ENCODE data around the gene CARS2.

The CARS2 gene

GRCh38 chr13:110651726-110652230 is 54.1 kb downstream of the CARS2 start:
- no peak for DNase-seq (ENCODE audit: low read depth)

- DNase-seq (ENCODE audit: low read depth) = no peak
Measured at GRCh38 chr13:110651271-110651670, 54.6 kb downstream of the CARS2 start.

GRCh38 chr13:110650436-110650835 is 55.5 kb downstream of the CARS2 start:
- DNase-seq (ENCODE audit: low read depth) = no peak

GRCh38 chr13:110649551-110649950 is 56.4 kb downstream of the CARS2 start:
- no peak for DNase-seq (ENCODE audit: low read depth)

GRCh38 chr13:110648848-110649421 is 57.0 kb downstream of the CARS2 start:
- DNase-seq (ENCODE audit: low read depth) = no peak

DNA sequence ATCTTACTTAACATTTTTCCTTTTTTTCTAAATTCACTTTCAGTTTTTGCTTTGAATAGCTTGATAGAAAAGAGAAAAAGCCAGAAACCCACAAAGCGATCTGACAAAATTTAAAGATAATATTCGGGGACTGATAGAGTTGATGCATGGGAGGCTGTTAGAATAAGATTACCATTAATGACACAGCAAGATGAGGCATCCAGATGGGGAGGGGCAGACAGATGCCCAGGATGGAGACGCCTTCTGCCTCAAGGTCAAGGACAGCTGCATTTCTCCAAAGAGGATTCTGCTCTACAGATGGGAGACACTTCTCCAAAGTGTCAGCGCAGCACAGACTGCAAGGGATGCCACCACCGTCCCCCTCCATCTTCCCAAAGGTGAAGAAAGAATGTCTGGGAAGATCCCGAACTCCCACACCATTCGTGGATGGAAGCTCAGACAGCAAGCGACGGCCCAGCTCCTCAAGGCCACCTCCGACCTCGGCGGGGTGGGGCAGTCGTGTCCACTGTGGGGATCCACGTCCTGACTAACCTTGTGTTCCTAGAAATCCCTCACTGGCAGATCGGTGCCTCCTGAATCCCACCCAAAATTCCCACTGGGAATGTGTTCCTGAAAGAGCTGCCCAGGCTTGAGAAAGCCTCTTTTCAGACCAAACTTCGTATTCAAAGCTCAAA is 57.6 kb downstream of the CARS2 start:
- no peak for DNase-seq (ENCODE audit: low read depth)

DNA sequence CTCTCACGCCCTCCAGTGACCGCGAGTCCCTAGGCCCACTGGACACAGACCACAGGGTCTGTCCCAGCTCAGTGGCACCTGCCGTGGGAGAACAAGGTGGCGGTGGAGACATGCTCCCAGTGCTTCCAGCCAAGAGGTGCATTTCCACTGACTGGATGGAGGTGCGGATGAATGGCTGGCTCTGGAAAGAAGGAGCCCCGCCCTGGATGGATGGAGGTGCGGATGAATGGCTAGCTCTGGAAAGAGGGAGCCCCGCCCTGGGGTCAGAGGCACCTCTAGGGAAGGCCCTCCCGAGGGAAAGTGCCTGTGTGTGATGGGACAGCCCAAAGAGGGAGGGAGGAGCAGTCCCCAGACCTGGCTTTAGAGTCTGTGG is 58.6 kb downstream of the CARS2 start:
- no peak for DNase-seq (ENCODE audit: low read depth)

- no peak for DNase-seq (ENCODE audit: low read depth)
Measured at GRCh38 chr13:110646442-110647364, 59.2 kb downstream of the CARS2 start.

GRCh38 chr13:110645750-110646149 is 60.2 kb downstream of the CARS2 start:
- DNase-seq (ENCODE audit: low read depth) = no peak

DNA sequence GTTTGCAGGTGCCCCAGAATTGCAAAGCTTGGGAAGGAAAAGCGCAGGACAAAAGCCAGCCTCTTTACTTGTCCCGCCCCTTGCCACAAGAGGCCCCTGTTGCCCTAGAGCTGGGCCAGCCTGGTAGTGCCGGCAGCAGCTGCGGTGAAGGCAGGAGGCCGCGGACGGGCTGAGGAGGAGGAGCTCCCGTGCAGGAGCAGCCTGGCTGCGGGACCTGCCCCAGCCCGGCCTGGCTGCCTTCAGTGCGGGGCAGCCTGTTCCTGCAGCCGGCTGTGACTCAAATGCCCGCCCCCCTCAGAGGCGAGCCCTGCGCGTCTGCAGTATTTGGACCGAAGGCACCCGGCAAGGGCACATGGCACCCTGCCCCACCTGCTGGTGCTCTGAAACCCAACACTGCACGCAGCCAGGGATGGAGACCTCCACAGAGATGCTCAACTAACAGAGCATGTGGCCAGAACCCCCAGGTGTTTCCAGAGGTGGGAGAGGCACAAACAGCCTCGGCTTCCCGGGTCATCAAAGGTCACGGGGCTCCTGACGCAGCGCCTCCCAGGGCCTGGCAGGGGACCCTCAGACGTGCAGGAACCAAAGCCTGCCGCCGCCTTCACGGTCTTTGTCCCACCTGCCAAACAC is 60.9 kb downstream of the CARS2 start:
- DNase-seq (ENCODE audit: low read depth) = no peak

- DNase-seq (ENCODE audit: low read depth) = no peak
Measured at GRCh38 chr13:110643768-110644421, 62.0 kb downstream of the CARS2 start.

- no peak for DNase-seq (ENCODE audit: low read depth)
Measured at GRCh38 chr13:110643324-110643723, 62.6 kb downstream of the CARS2 start.

- no peak for DNase-seq (ENCODE audit: low read depth)
Measured at GRCh38 chr13:110642291-110642981, 63.5 kb downstream of the CARS2 start.

DNA sequence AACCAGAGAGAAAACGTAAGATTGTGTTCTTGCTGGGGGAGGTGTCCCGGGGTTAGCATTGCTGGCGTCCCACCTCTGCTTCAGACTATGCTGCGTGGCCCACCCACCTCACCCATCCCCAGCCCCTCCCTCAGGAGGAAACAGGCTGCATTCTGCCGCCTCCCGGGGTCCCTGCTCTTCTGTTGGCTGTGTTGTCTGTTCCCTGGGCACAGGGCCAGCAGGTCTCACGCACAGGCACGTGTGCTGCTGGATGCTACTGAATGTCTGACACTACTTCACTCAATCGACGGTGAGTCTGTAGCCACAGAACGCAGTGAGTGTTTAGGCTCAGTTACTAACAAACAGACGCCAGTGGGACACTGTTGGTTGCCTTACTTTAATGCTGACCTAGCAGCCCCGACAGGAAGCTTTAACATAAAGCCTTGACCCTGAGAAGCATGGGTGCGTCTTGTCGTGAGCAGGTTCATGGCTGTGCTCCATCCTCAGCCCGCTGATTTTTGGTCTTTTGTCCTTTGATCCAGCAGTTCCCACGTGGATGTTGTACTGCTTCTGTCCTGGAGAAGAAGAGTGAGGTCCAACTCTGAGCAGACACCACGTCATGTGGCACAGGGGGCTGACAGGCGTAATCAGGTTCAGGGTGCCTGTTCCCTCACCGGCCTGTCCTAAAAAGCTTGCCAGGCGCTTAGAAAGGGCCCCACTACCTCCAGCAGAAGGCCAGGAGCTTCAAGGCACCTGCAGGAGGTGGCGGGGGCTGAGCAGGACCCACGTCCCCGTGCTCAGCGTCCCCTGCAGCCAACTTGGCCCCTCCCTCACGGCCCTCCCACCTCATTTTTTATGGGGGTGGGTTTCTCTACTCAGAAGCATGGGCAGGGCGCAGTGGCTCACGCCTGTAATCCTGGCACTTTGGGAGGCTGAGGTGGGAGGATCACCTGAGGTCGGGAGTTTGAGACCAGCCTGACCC is 64.6 kb downstream of the CARS2 start:
- no peak for DNase-seq (ENCODE audit: low read depth)

GRCh38 chr13:110640591-110641029 is 65.3 kb downstream of the CARS2 start:
- DNase-seq (ENCODE audit: low read depth) = no peak

- no peak for DNase-seq (ENCODE audit: low read depth)
Measured at GRCh38 chr13:110639935-110640334, 66.0 kb downstream of the CARS2 start.

DNA sequence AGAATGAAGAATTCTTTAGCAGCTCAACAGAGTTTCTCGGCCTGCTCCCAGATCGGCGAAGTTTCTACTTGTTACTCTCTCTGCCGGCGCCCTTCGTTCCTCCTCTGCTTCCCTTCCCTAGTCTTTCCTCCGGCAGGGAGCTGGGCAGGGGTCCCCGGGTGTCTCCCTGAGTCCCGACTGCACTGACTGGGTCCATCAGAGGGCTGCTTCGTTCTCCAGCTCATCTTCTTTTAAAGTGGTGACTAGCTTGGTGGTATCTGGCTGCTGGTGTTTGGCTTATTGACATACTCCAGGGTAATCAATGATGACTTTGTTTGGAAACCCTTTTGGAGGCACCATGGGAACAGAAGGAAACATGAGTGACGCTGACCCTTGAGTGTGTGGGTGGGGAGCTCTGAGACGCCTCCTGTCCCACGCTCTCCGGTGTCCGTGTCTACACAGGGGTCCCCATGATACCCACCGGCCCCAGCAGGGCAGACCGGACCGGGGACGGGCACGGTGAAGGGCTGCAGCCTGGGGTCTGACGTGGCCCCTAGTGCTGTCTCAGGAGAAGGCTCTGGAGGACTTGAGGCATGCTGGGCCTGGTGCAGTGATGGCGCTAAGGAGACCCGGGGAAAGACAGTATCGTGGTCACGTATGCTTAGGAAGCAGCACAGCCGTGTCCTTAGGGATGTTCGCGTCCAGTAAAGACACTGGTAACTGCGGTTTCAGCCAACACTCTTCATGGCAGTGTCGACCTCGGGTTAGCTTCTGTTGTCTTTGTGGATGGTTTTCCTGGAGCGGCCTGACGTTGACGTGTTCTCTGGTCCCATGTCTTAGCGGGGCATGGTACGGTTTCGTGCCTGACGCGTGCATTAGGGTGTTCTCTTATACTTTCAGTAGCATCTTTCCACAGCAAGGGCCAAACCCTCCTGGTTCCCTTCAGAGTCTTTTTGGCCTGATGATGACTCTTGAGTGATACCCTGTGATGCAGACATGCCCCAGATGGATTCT is 66.8 kb downstream of the CARS2 start:
- no peak for DNase-seq (ENCODE audit: low read depth)

DNA sequence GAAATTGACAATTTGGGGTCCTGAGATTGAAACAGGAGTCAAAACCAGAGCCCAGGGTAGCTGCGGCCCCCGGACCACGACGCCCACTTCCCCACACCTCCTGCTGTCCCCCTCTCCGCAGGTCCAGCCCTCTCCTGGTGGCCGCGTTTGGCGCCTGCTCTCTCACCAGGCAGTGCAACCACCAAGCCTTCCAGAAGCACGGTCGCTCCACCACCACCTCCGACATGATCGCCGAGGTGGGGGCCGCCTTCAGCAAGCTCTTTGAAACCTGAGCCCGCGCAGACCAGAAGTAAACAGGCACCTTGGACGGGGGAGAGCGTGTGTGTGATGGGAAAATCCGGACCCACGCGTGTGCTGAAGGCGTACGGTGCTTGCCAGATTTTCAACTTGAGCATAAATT is 67.7 kb downstream of the CARS2 start:
- DNase-seq (ENCODE audit: low read depth) = no peak

- DNase-seq (ENCODE audit: low read depth) = no peak
Measured at GRCh38 chr13:110637747-110638146, 68.2 kb downstream of the CARS2 start.

Measured in stimulated activated CD4-positive, alpha-beta T cell treated with anti-CD3 and anti-CD28 coated beads, Interleukin-2, amount 100 ng/mL, for 4 hours (primary cell).